GM12892 (cell line): ENCODE measurements around the gene MARK3.

ENCODE experiments used
- DNase-seq: peaks from one replicate; pipeline ENCODE4 v3.0.0; 2011; ENCODE audit not compliant: insufficient read length
- FAIRE-seq: peaks from 2 replicates; lab custom pipeline; 2011; peaks lifted over from hg19 to GRCh38; lab: Jason Lieb, UNC
- POLR2A ChIP-seq: IDR thresholded peaks from 2 replicates; pipeline ENCODE4 v1.6.1; 2011; ENCODE audit warnings: low read depth, low read length, control low read depth
- POLR2AphosphoS5 ChIP-seq: IDR thresholded peaks from 2 replicates; pipeline ENCODE4 v1.6.1; 2011; ENCODE audit warnings: low read depth, low read length, control low read depth
- TAF1 ChIP-seq: IDR thresholded peaks from 2 replicates; pipeline ENCODE4 v1.6.1; 2011; ENCODE audit warnings: low read depth, mild to moderate bottlenecking, control low read depth, low read length, borderline replicate concordance

MARK3 gene

DNA sequence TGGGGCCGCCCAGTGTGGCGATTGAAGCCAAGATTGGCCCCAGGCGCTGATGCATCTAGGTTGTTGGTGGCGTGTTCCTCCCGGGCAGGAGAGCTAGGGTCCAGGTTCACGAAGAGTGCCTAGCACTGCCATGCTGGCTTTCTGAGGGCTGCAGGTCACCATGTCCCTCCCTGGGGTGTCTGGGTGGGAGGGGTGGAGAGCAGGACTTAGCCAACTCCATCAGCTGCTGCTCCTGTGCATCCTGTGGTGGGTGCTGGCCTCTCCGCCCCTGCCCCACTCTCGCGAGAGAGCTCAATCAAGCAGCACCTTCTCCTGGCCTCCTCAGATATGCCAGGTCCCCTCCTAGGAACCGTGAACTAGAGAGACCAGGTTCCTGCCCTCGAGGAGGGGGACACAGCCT, 145.6 kb downstream of the MARK3 start:
- no peak for TF ChIP-seq TAF1
- no peak for TF ChIP-seq POLR2A
- TF ChIP-seq POLR2AphosphoS5: no peak
- DNase-seq: no peak
- no peak for FAIRE-seq

GRCh38 chr14:103531421-103532215, 146.4 kb downstream of the MARK3 start:
- DNase-seq: no peak
- FAIRE-seq: no peak
- TF ChIP-seq POLR2A: no peak
- no peak for TF ChIP-seq TAF1
- TF ChIP-seq POLR2AphosphoS5: no peak

DNA sequence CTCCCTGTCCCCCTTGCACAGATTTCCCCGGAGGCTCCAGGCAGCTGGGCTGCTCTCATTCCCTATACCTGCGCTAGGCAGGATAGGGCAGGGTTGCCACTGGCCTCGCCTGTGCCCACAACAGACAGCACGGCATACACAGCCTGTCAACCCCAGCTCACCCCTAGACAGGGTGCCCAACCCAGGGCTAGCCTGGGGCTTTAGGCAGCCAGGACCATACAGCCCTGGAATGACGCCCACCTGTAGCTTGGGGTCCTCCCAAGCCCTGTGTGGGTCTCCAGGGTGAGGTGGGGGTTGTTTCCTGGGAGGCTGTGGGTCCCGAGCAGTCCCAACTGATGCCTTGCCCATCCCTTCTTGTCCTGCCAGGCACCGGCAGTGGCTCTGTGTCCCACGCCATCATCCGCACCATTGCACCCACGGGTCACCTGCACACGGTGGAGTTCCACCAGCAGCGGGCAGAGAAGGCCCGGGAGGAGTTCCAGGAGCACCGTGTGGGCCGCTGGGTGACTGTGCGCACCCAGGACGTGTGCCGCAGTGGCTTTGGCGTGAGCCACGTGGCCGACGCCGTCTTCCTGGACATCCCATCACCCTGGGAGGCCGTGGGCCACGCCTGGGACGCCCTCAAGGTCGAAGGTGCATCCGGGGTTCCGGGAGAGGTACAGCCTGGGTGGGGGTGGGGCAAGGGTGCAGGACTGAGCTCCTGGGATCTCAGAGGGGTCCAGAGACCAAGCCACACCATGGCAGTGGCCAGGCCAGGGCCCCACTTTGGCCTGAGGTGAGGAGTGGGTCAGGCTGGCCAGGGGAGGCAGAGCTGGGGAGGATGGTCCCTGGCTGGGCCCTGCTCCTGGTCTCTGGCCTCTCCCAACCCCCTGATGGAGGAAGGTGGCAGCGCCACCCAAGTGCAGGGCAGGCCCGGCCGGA, 147.3 kb downstream of the MARK3 start:
- DNase-seq: no peak
- TF ChIP-seq POLR2A (no peak), POLR2AphosphoS5 (no peak), TAF1 (no peak)
- no peak for FAIRE-seq

DNA sequence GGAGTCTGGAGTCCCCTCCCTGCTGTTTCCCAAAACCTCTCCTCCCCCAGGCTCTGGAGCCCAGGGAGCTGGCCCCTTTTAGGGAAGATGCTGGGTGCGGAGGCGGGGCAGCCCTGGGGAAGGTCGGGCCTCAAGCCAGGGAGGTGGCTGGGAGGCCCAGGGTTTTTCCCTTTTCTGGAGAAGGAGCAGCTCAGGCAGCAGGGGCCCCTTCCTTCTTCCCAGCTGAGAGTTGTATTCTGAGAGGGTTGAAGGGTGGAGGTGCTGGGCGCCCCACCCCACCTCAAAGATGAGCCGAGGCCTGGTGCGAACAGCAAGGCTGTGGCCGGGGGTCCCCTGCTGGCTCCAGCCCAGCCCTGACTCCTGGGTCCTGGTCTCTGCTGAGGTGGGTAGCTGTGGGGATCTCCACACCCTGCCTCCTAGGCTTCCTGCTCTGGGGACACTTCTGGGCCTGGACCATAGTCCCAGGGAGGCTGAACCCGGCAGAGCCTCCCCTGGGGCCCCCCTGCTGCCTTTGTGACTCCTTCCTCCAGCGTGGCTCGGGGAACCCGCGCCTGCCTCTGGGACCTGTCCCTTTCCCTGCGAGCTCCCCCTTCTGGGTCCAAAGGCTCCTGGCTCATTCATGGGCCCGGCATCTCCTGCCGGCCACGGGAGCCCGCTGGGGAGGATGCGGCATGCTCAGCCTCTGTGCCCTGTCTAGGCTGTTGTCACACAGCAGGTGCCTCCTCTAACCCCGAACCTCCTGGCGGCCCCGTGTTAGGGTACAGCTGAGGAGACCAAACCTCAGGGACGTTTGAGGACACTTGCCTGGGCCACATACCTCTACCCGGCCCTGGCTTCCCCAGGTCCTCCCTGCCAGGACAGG, 148.2 kb downstream of the MARK3 start:
- FAIRE-seq: no peak
- no peak for DNase-seq
- no peak for TF ChIP-seq POLR2AphosphoS5
- TF ChIP-seq TAF1: no peak
- no peak for TF ChIP-seq POLR2A

GRCh38 chr14:103533999-103534575, 148.9 kb downstream of the MARK3 start:
- no peak for TF ChIP-seq POLR2A
- TF ChIP-seq POLR2AphosphoS5: no peak
- no peak for TF ChIP-seq TAF1
- DNase-seq (no peak), FAIRE-seq (no peak)

GRCh38 chr14:103534576-103535061, 149.4 kb downstream of the MARK3 start:
- FAIRE-seq: no peak
- TF ChIP-seq POLR2AphosphoS5: no peak
- TF ChIP-seq TAF1: no peak
- no peak for TF ChIP-seq POLR2A

GRCh38 chr14:103535081-103535890, 150.1 kb downstream of the MARK3 start:
- FAIRE-seq: no peak

More at GRCh38 chr14:103534576-103535061, 149.4 kb downstream of the MARK3 start:
- no peak for DNase-seq

GRCh38 chr14:103535891-103536565, 150.8 kb downstream of the MARK3 start:
- FAIRE-seq: no peak
- TF ChIP-seq TAF1 (no peak), POLR2A (peak; percentile 31; the same call in 1 of the 2 replicates)
- DNase-seq: no peak

More at GRCh38 chr14:103535081-103535890, 150.1 kb downstream of the MARK3 start:
- no peak for DNase-seq
- TF ChIP-seq TAF1 (no peak), POLR2AphosphoS5 (0 out of 2 replicates have a peak, but pooled peaks have one; percentile 7), POLR2A (no peak)

DNA sequence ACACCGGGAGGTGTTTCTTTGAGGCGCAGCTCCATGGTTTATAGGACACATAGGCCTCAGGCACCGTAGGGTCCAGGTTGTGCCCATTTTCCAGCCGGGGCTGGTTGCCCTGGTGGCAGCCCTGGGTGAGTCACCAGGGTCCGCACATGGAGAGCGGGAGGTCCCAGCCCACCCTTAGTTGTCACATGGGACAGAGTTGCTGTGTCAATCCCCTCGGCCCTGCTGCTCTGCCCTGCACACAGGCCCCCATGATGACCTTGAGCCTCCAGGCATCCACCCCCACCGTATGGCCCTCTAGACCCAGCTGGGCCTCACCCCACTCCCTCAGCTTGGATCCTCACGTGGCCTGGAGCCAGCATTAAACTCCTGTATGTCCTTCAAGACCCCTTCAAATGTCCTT, 151.5 kb downstream of the MARK3 start:
- FAIRE-seq (no peak), DNase-seq (no peak)
- TF ChIP-seq POLR2A (no peak), POLR2AphosphoS5 (no peak), TAF1 (no peak)
